ENCODE data around the gene VPS37D.
"Not testable (repeated sequence)": the region's sequence is repeated elsewhere in the genome, so short reads cannot be mapped to it uniquely, and the experiment has no call there.

VPS37D gene

GRCh38 chr7:73720443-73720842 lies 52.8 kb downstream of the VPS37D start:
- not testable (repeated sequence) for DNase-seq (ENCODE audit: low read depth); H3K4me3 ChIP-seq (ENCODE audit: low read depth, low read length)

GRCh38 chr7:73721377-73721817 lies 53.8 kb downstream of the VPS37D start:
- no peak for DNase-seq (ENCODE audit: low read depth)

More at GRCh38 chr7:73721377-73721817, 53.8 kb downstream of the VPS37D start:
- no peak overlapping the region for H3K4me3 ChIP-seq (ENCODE audit: low read depth, low read length)
